Tibial nerve (tissue), 4 donors: ENCODE measurements around the gene PRH1. TPM values are rescaled to one million over a fixed set of nuclear protein-coding genes. Genes with fewer than 3 reads are reported as not detected.

Experiments
- DNase-seq, 2 donors: peaks; one replicate each; pipeline ENCODE4 v3.0.0-alpha.2; 2019; ENCODE audit warnings: low spot score in 2 of 2
- H3K27ac ChIP-seq, 4 donors: fragments of 200-600 bp; sonication (generic) in 3 of 4; one replicate each; pipeline ENCODE4 v1.5.1; 2017 to 2019; ENCODE audit warnings: mild to moderate bottlenecking in 1 of 4
- H3K27me3 ChIP-seq, 2 donors: fragments of 200-600 bp; sonication (generic) in 1 of 2; one replicate each; pipeline versions ENCODE4 v1.5.1 to v1.6.0; 2017 to 2019
- H3K36me3 ChIP-seq, 3 donors: fragments of 200-600 bp; sonication (generic); one replicate each; pipeline ENCODE4 v1.5.1; 2018 to 2019
- H3K4me1 ChIP-seq, 4 donors: fragments of 200-600 bp; sonication (generic) in 3 of 4; one replicate each; pipeline ENCODE4 v1.5.1; 2017 to 2019
- H3K4me3 ChIP-seq, 4 donors: fragments of 200-600 bp; sonication (generic) in 3 of 4; one replicate each; pipeline ENCODE4 v1.5.1; 2017 to 2019; ENCODE audit warnings: mild to moderate bottlenecking in 1 of 4, moderate library complexity in 1 of 4
- H3K9me3 ChIP-seq, 4 donors: fragments of 200-600 bp; sonication (generic) in 3 of 4; one replicate each; pipeline ENCODE4 v1.5.1; 2017 to 2019
- CTCF ChIP-seq, 5 experiments: fragments of 200-600 bp in 3 of 5; fragments of 450-650 bp in 2 of 5; sonication (generic) in 3 of 5; IDR thresholded peaks; one replicate each; pipeline ENCODE4 v1.5.1; 2016 to 2019; ENCODE audit warnings: antibody characterized with exemption in 5 of 5, mild to moderate bottlenecking in 3 of 5, moderate library complexity in 2 of 5
- EP300 ChIP-seq, 2 donors: sonication (generic); formaldehyde crosslinking; IDR thresholded peaks; one replicate each; pipeline ENCODE4 v1.6.1; 2017; ENCODE audit warnings: antibody characterized with exemption in 2 of 2, mild to moderate bottlenecking in 1 of 2
- POLR2A ChIP-seq, 2 donors: fragments of 450-650 bp; IDR thresholded peaks; one replicate each; pipeline ENCODE4 v1.6.1; 2017; ENCODE audit warnings: antibody characterized with exemption in 2 of 2, mild to moderate bottlenecking in 2 of 2, moderate library complexity in 2 of 2
- WGBS, 2 donors: methylation state at CpG; one replicate each; pipeline ENCODE4 v1.1.5; 2018; 5-methylcytosine and 5-hydroxymethylcytosine counted together
- total RNA-seq, 4 donors: library from RNA; depleted of rRNA; stranded (reverse); fragments of >200 nt; gene quantifications; one replicate each; pipeline ENCODE4 v1.1.0, GENCODE V29; 2016

Gene PRH1
- total RNA-seq, 4 donors from 2014 or later, result 45.1 to 54.3 (median 52.4) TPM

GRCh38 chr12:10909462-10909861, 25.4 kb upstream of the PRH1 start, which contains the start of gene TAS2R13:
Gene TAS2R13, minus strand, starts transcription at chr12:10909562. Its CDS starts 264 bp downstream, at chr12:10909298.
- H3K9me3 ChIP-seq, result peaks cover 0 to 26% (median 7%) of the 10 kb centered on the region in 4 donors
- WGBS, 2 donors, result 95 to 98% methylated on average over 1 of the region's 1 CpG
- no peaks in the 10 kb centered on the region for H3K27me3 ChIP-seq
- no peaks in the 10 kb centered on the region for H3K4me1 ChIP-seq
- H3K36me3 ChIP-seq, result peaks cover 0 to 22% (median 0%) of the 10 kb centered on the region in 3 donors
- DNase-seq, result no peak
- no peak within 1 kb of the TSS for H3K4me3 ChIP-seq
- TF ChIP-seq POLR2A (IDR thresholded peaks at IDR 0.05), result no peak
- H3K27ac ChIP-seq, result no peak within 1 kb of the TSS

- WGBS, 2 donors, result 91 to 97% methylated on average over 4 of the region's 4 CpGs
- Histone ChIP-seq H3K4me3 (no peak overlapping the region), H3K36me3 (peaks cover 0 to 29% (median 0%) of the 10 kb centered on the region in 3 donors), H3K27ac (no peak overlapping the region), H3K4me1 (no peaks in the 10 kb centered on the region), H3K9me3 (peaks cover 0 to 57% (median 20%) of the 10 kb centered on the region in 4 donors), H3K27me3 (no peaks in the 10 kb centered on the region)
- TF ChIP-seq CTCF (IDR thresholded peaks at IDR 0.05), result no peak
- no peak for TF ChIP-seq EP300 (IDR thresholded peaks at IDR 0.05)
- TF ChIP-seq POLR2A (IDR thresholded peaks at IDR 0.05), result no peak
- DNase-seq, result no peak
Measured at GRCh38 chr12:10904686-10905085, 20.6 kb upstream of the PRH1 start.

GRCh38 chr12:10901427-10901826, 17.4 kb upstream of the PRH1 start:
- WGBS, 2 donors, result 93 to 100% methylated on average over 1 of the region's 1 CpG
- H3K9me3 ChIP-seq, result peaks cover 0 to 50% (median 20%) of the 10 kb centered on the region in 4 donors

GRCh38 chr12:10900972-10901371, 16.9 kb upstream of the PRH1 start:
- Histone ChIP-seq H3K36me3 (peaks cover 0 to 20% (median 0%) of the 10 kb centered on the region in 3 donors), H3K27ac (no peak overlapping the region), H3K27me3 (no peaks in the 10 kb centered on the region), H3K9me3 (peaks cover 0 to 46% (median 20%) of the 10 kb centered on the region in 4 donors), H3K4me3 (no peak overlapping the region), H3K4me1 (no peaks in the 10 kb centered on the region)
- TF ChIP-seq CTCF (IDR thresholded peaks at IDR 0.05) (no peak), POLR2A (IDR thresholded peaks at IDR 0.05) (no peak), EP300 (IDR thresholded peaks at IDR 0.05) (no peak)
- no peak for DNase-seq
- 94 to 100% methylated on average over 1 of the region's 1 CpG for WGBS, 2 donors

More at GRCh38 chr12:10901427-10901826, 17.4 kb upstream of the PRH1 start:
- Histone ChIP-seq H3K4me3 (no peak overlapping the region), H3K4me1 (no peaks in the 10 kb centered on the region), H3K36me3 (peaks cover 0 to 23% (median 0%) of the 10 kb centered on the region in 3 donors), H3K27ac (no peak overlapping the region), H3K27me3 (no peaks in the 10 kb centered on the region)
- TF ChIP-seq EP300 (IDR thresholded peaks at IDR 0.05) (no peak), POLR2A (IDR thresholded peaks at IDR 0.05) (no peak), CTCF (IDR thresholded peaks at IDR 0.05) (no peak)
- DNase-seq, result no peak

- Histone ChIP-seq H3K36me3 (peaks cover 0 to 15% (median 0%) of the 10 kb centered on the region in 3 donors), H3K27me3 (no peaks in the 10 kb centered on the region), H3K27ac (no peak overlapping the region), H3K4me1 (no peaks in the 10 kb centered on the region), H3K9me3 (peaks cover 0 to 41% (median 19%) of the 10 kb centered on the region in 4 donors), H3K4me3 (no peak overlapping the region)
- WGBS, 2 donors, result 80 to 100% methylated on average over 1 of the region's 1 CpG
- TF ChIP-seq EP300 (IDR thresholded peaks at IDR 0.05) (no peak), CTCF (IDR thresholded peaks at IDR 0.05) (no peak), POLR2A (IDR thresholded peaks at IDR 0.05) (no peak)
- DNase-seq, result no peak
Measured at GRCh38 chr12:10900530-10900929, 16.5 kb upstream of the PRH1 start.
